ENCODE results near the gene TSC2.

Gene TSC2

DNA sequence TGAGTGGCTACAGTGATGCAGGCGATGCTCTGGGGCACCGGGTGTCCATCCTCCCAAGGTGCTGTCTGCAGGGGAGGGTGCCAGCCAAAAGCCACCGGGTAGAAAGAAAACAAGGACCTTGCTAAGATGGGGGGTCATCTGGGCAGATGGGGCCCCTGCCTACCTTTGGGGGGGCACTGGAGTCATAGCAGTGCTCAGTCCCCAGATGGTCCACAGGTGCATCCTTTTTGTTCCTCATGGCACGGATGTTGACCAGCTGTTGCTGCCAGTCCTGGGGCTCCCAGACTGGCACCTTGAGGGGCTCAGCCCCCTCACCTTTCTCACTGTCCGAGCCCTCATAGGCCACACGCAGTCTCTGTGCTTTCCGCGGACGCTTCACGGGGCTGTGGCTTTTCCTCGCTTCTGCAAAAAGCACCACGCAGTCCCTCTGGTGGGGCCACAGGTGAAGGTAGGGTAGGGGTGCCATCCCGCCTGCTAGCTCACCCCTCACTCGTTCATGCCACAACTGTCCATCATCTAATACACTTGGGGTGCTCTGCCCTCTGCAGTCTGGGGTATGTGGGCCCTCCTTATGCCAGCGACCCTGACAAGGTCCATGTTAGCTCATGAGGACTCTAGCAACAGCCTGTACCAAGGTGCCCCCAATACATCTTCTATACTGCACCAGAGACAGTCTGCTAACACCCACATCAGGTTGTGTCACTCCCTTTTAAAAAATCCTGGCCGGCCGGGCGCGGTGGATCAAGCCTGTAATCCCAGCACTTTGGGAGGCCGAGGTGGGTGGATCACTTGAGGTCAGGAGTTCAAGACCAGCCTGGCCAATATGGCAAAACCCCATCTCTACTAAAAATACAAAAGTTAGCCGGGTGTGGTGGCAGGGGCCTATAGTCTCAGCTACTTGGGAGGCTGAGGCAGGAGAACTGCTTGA, 1.6 kb upstream of the TSC2 start:
- no peaks in the 10 kb centered on the region for H3K36me3 ChIP-seq (ENCODE audit: insufficient read depth, low read length)
- H2AFZ ChIP-seq (ENCODE audit: low read length, unreplicated experiment) = no peak overlapping the region
- H3K27ac ChIP-seq (ENCODE audit: low read depth, low read length) = no peak overlapping the region
- H3K4me3 ChIP-seq (ENCODE audit: low read depth, low read length) = no peak overlapping the region
- H3K4me1 ChIP-seq (ENCODE audit: control insufficient read depth, insufficient read depth, low read length, unreplicated experiment) = peaks cover 13% of the 10 kb centered on the region
- no peaks in the 10 kb centered on the region for H3K27me3 ChIP-seq (ENCODE audit: insufficient read depth, low read length)
- H3K79me2 ChIP-seq (ENCODE audit: control insufficient read depth, insufficient read depth, low read length, unreplicated experiment) = peaks cover 13% of the 10 kb centered on the region

GRCh38 chr16:2046893-2047329, 874 bp upstream of the TSC2 start:
- H3K36me3 ChIP-seq (ENCODE audit: insufficient read depth, low read length) = no peaks in the 10 kb centered on the region
- peaks cover 13% of the 10 kb centered on the region for H3K4me1 ChIP-seq (ENCODE audit: control insufficient read depth, insufficient read depth, low read length, unreplicated experiment)
- no peaks in the 10 kb centered on the region for H3K27me3 ChIP-seq (ENCODE audit: insufficient read depth, low read length)
- peak overlapping the region; percentile 95 for H2AFZ ChIP-seq (ENCODE audit: low read length, unreplicated experiment)
- no peak overlapping the region for H3K27ac ChIP-seq (ENCODE audit: low read depth, low read length)
- H3K79me2 ChIP-seq (ENCODE audit: control insufficient read depth, insufficient read depth, low read length, unreplicated experiment) = peaks cover 13% of the 10 kb centered on the region
- H3K4me3 ChIP-seq (ENCODE audit: low read depth, low read length) = peak overlapping the region; percentile 90

DNA sequence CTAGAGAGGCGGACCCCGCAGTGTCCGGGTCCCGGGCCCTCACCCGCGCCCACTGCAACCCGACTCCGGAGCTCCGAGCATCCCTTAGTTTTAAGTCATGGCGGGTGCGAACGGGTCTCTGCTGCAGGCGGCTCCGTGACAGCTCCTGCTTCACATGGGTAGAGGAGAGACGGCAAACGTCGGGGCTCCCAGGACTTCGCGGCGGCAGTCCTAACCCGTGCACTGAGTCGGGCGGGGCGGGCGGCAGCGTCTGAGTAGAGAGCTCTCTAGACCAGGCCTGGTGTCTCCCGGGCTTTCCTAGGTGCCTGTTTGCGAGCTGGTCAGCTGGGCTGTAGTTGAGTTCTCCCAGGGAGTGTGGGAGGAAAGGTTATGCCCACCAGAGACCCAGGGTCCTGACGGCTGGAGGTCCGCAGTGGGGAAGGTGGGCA, 345 bp downstream of the TSC2 start:
- no peak overlapping the region for H3K27ac ChIP-seq (ENCODE audit: low read depth, low read length)
- peak overlapping the region; percentile 80 for H2AFZ ChIP-seq (ENCODE audit: low read length, unreplicated experiment)
- H3K4me1 ChIP-seq (ENCODE audit: control insufficient read depth, insufficient read depth, low read length, unreplicated experiment) = peaks cover 13% of the 10 kb centered on the region
- H3K4me3 ChIP-seq (ENCODE audit: low read depth, low read length) = peak overlapping the region; percentile 90
- no peaks in the 10 kb centered on the region for H3K36me3 ChIP-seq (ENCODE audit: insufficient read depth, low read length)
- no peaks in the 10 kb centered on the region for H3K27me3 ChIP-seq (ENCODE audit: insufficient read depth, low read length)
- H3K79me2 ChIP-seq (ENCODE audit: control insufficient read depth, insufficient read depth, low read length, unreplicated experiment) = peaks cover 13% of the 10 kb centered on the region

- peaks cover 6% of the 10 kb centered on the region for H3K4me1 ChIP-seq (ENCODE audit: control insufficient read depth, insufficient read depth, low read length, unreplicated experiment)
- H3K79me2 ChIP-seq (ENCODE audit: control insufficient read depth, insufficient read depth, low read length, unreplicated experiment) = peaks cover 11% of the 10 kb centered on the region
- H3K27ac ChIP-seq (ENCODE audit: low read depth, low read length) = no peak overlapping the region
- H3K27me3 ChIP-seq (ENCODE audit: insufficient read depth, low read length) = no peaks in the 10 kb centered on the region
- peaks cover 3% of the 10 kb centered on the region; the same call in 1 of the 2 replicates for H3K36me3 ChIP-seq (ENCODE audit: insufficient read depth, low read length)
- no peak overlapping the region for H3K4me3 ChIP-seq (ENCODE audit: low read depth, low read length)
- H2AFZ ChIP-seq (ENCODE audit: low read length, unreplicated experiment) = no peak overlapping the region
Observed at GRCh38 chr16:2053211-2053610, 5.4 kb downstream of the TSC2 start.

GRCh38 chr16:2053897-2054296, 6.1 kb downstream of the TSC2 start:
- H3K27me3 ChIP-seq (ENCODE audit: insufficient read depth, low read length) = no peaks in the 10 kb centered on the region
- no peak overlapping the region for H2AFZ ChIP-seq (ENCODE audit: low read length, unreplicated experiment)
- no peak overlapping the region for H3K4me3 ChIP-seq (ENCODE audit: low read depth, low read length)
- H3K4me1 ChIP-seq (ENCODE audit: control insufficient read depth, insufficient read depth, low read length, unreplicated experiment) = peaks cover 2% of the 10 kb centered on the region
- H3K36me3 ChIP-seq (ENCODE audit: insufficient read depth, low read length) = peaks cover 3% of the 10 kb centered on the region; the same call in 1 of the 2 replicates
- no peak overlapping the region for H3K27ac ChIP-seq (ENCODE audit: low read depth, low read length)
- peaks cover 4% of the 10 kb centered on the region for H3K79me2 ChIP-seq (ENCODE audit: control insufficient read depth, insufficient read depth, low read length, unreplicated experiment)

- H3K27ac ChIP-seq (ENCODE audit: low read depth, low read length) = no peak overlapping the region
- no peak overlapping the region for H2AFZ ChIP-seq (ENCODE audit: low read length, unreplicated experiment)
- H3K36me3 ChIP-seq (ENCODE audit: insufficient read depth, low read length) = peaks cover 3% of the 10 kb centered on the region; the same call in 1 of the 2 replicates
- no peaks in the 10 kb centered on the region for H3K4me1 ChIP-seq (ENCODE audit: control insufficient read depth, insufficient read depth, low read length, unreplicated experiment)
- no peak overlapping the region for H3K4me3 ChIP-seq (ENCODE audit: low read depth, low read length)
- no peaks in the 10 kb centered on the region for H3K79me2 ChIP-seq (ENCODE audit: control insufficient read depth, insufficient read depth, low read length, unreplicated experiment)
- no peaks in the 10 kb centered on the region for H3K27me3 ChIP-seq (ENCODE audit: insufficient read depth, low read length)
Observed at GRCh38 chr16:2054543-2055245, 6.9 kb downstream of the TSC2 start.

DNA sequence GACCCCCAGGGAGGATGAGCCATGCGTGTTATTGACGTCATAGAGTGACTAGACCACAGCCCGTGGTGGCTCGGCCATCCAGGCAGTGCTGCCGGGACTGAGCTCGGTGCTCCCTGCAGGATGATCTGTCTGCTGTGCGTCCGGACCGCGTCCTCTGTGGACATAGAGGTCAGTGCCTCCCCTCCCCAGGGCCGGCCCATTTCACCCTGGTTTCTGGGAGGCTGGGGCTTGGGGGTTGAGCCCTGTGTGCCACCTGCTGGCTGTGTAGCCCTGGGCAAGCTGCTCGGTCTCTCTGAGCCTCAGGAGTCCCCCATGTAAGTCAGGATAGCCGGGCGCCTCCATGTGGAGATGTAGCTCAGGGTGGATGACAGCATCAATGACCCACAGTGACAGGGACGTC, 8.3 kb downstream of the TSC2 start:
- Histone ChIP-seq H3K27ac (ENCODE audit: low read depth, low read length) (no peak overlapping the region), H3K4me3 (ENCODE audit: low read depth, low read length) (no peak overlapping the region), H3K27me3 (ENCODE audit: insufficient read depth, low read length) (no peaks in the 10 kb centered on the region), H3K36me3 (ENCODE audit: insufficient read depth, low read length) (peaks cover 3% of the 10 kb centered on the region; the same call in 1 of the 2 replicates), H2AFZ (ENCODE audit: low read length, unreplicated experiment) (no peak overlapping the region), H3K79me2 (ENCODE audit: control insufficient read depth, insufficient read depth, low read length, unreplicated experiment) (no peaks in the 10 kb centered on the region), H3K4me1 (ENCODE audit: control insufficient read depth, insufficient read depth, low read length, unreplicated experiment) (no peaks in the 10 kb centered on the region)

DNA sequence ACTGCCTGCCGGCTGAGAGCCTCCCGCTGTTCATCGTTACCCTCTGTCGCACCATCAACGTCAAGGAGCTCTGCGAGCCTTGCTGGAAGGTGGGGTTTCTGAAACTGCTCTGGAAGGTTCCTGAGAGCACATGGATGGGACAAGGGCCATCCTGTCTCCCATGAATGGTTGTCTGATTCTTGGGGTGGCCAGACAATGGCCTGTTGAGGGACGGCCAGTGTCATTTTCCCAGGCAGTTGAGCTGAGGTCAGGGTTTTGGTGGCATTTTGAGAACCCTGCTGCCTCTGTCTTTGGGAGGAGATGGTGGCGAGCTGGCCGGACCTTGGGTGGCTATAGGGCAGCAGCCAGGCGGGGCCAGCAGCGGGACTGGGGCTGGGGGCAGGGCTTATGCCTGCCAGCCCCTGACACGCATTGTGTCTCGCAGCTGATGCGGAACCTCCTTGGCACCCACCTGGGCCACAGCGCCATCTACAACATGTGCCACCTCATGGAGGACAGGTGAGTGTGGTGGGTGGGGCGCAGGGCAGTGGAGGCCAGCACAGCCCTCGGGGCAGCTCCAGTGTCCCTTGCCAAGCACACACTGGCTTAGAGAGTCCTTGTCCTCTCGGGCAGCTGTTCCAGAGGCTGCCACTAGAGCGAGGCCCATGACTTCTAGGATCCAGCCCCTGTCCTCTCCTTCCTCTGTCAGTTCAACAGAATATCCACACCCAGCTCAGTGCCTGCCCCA, 9.1 kb downstream of the TSC2 start:
- peaks cover 3% of the 10 kb centered on the region; the same call in 1 of the 2 replicates for H3K36me3 ChIP-seq (ENCODE audit: insufficient read depth, low read length)
- no peaks in the 10 kb centered on the region for H3K79me2 ChIP-seq (ENCODE audit: control insufficient read depth, insufficient read depth, low read length, unreplicated experiment)
- no peak overlapping the region for H3K27ac ChIP-seq (ENCODE audit: low read depth, low read length)
- H3K4me1 ChIP-seq (ENCODE audit: control insufficient read depth, insufficient read depth, low read length, unreplicated experiment) = no peaks in the 10 kb centered on the region
- no peak overlapping the region for H2AFZ ChIP-seq (ENCODE audit: low read length, unreplicated experiment)
- H3K4me3 ChIP-seq (ENCODE audit: low read depth, low read length) = no peak overlapping the region
- H3K27me3 ChIP-seq (ENCODE audit: insufficient read depth, low read length) = no peaks in the 10 kb centered on the region

- Histone ChIP-seq H3K27ac (ENCODE audit: low read depth, low read length) (no peak overlapping the region), H3K79me2 (ENCODE audit: control insufficient read depth, insufficient read depth, low read length, unreplicated experiment) (no peaks in the 10 kb centered on the region), H3K4me1 (ENCODE audit: control insufficient read depth, insufficient read depth, low read length, unreplicated experiment) (no peaks in the 10 kb centered on the region), H3K36me3 (ENCODE audit: insufficient read depth, low read length) (peaks cover 3% of the 10 kb centered on the region; the same call in 1 of the 2 replicates), H2AFZ (ENCODE audit: low read length, unreplicated experiment) (no peak overlapping the region), H3K4me3 (ENCODE audit: low read depth, low read length) (no peak overlapping the region), H3K27me3 (ENCODE audit: insufficient read depth, low read length) (no peaks in the 10 kb centered on the region)
Observed at GRCh38 chr16:2057438-2057837, 9.7 kb downstream of the TSC2 start.

- H3K27ac ChIP-seq (ENCODE audit: low read depth, low read length) = no peak overlapping the region
- H3K4me3 ChIP-seq (ENCODE audit: low read depth, low read length) = no peak overlapping the region
- H2AFZ ChIP-seq (ENCODE audit: low read length, unreplicated experiment) = no peak overlapping the region
- no peaks in the 10 kb centered on the region for H3K79me2 ChIP-seq (ENCODE audit: control insufficient read depth, insufficient read depth, low read length, unreplicated experiment)
- no peaks in the 10 kb centered on the region for H3K4me1 ChIP-seq (ENCODE audit: control insufficient read depth, insufficient read depth, low read length, unreplicated experiment)
- H3K27me3 ChIP-seq (ENCODE audit: insufficient read depth, low read length) = no peaks in the 10 kb centered on the region
- H3K36me3 ChIP-seq (ENCODE audit: insufficient read depth, low read length) = peaks cover 3% of the 10 kb centered on the region; the same call in 1 of the 2 replicates
Observed at GRCh38 chr16:2058420-2058819, 10.6 kb downstream of the TSC2 start.
